ENCODE results near the gene USHBP1. TPM values are rescaled to one million over a fixed set of nuclear protein-coding genes. Genes with fewer than 3 reads are reported as not detected.

Gene USHBP1
- total RNA-seq, 6 donors from 2014 or later: 9.1 to 21.4 (median 10.7) TPM

Other genes starting within 250 kb of the USHBP1 start
- gene CPAMD8, start 237.9 kb downstream of the USHBP1 start, total RNA-seq: 100 to 1,000 TPM in 1 of 6 donors, 10 to 100 TPM in 5; 35.8 to 262 (median 61.1) TPM
- 10 to 100 TPM in 2 of 6 donors, 1 to 10 TPM in 4; 4.9 to 21.0 (median 8.7) TPM for gene HAUS8, start 189.3 kb downstream of the USHBP1 start, total RNA-seq
- 100 to 1,000 TPM in 4 of 6 donors, 10 to 100 TPM in 2; 72.3 to 408 (median 146) TPM for gene MYO9B, start 189.0 kb downstream of the USHBP1 start, total RNA-seq
- 10 to 100 TPM; 21.6 to 49.3 (median 23.9) TPM for gene USE1, start 49.4 kb downstream of the USHBP1 start, total RNA-seq
- 10 to 100 TPM; 12.3 to 37.7 (median 25.8) TPM for gene OCEL1, start 38.5 kb downstream of the USHBP1 start, total RNA-seq
- gene NR2F6, start 18.8 kb downstream of the USHBP1 start, total RNA-seq: 10 to 100 TPM; 55.5 to 86.8 (median 63.1) TPM
- 10 to 100 TPM; 45.1 to 95.3 (median 82.3) TPM for gene BABAM1, start 2.7 kb upstream of the USHBP1 start, total RNA-seq
- gene ANKLE1, start 17.2 kb upstream of the USHBP1 start, total RNA-seq: 10 to 100 TPM in 1 of 6 donors, 1 to 10 TPM in 3, under 1 TPM in 2; 0.57 to 13.6 (median 1.4) TPM
- gene ABHD8, start 38.7 kb upstream of the USHBP1 start, total RNA-seq: 10 to 100 TPM; 19.7 to 23.4 (median 21.2) TPM
- 100 to 1,000 TPM in 5 of 6 donors, 10 to 100 TPM in 1; 98.3 to 176 (median 122) TPM for gene MRPL34, start 41.1 kb upstream of the USHBP1 start, total RNA-seq
- 10 to 100 TPM; 11.5 to 42.8 (median 28.4) TPM for gene DDA1, start 44.8 kb upstream of the USHBP1 start, total RNA-seq
- 10 to 100 TPM in 4 of 6 donors, 1 to 10 TPM in 2; 9.0 to 45.1 (median 16.4) TPM for gene ANO8, start 70.1 kb upstream of the USHBP1 start, total RNA-seq
- gene GTPBP3, start 72.8 kb upstream of the USHBP1 start, total RNA-seq: 10 to 100 TPM; 14.9 to 95.3 (median 26.4) TPM
- gene PLVAP, start 112.6 kb upstream of the USHBP1 start, total RNA-seq: 100 to 1,000 TPM in 1 of 6 donors, 10 to 100 TPM in 1, 1 to 10 TPM in 4; 1.0 to 103 (median 6.9) TPM
- 1 to 10 TPM in 2 of 6 donors, under 1 TPM in 1, not detected in 3; 0.83 to 2.2 (median 2.1) TPM for gene CCDC194, start 129.5 kb upstream of the USHBP1 start, total RNA-seq
- gene BST2, start 140.9 kb upstream of the USHBP1 start, total RNA-seq: 100 to 1,000 TPM in 1 of 6 donors, 10 to 100 TPM in 5; 30.4 to 197 (median 74.1) TPM
- 10 to 100 TPM; 25.1 to 55.2 (median 49.1) TPM for gene MVB12A, start 155.3 kb upstream of the USHBP1 start, total RNA-seq
- under 1 TPM in 1 of 6 donors, not detected in 5; 0.14 TPM for gene TMEM221, start 183.9 kb upstream of the USHBP1 start, total RNA-seq
- not detected for gene NXNL1, start 196.2 kb upstream of the USHBP1 start, total RNA-seq
- 10 to 100 TPM; 21.0 to 88.0 (median 30.8) TPM for gene SLC27A1, start 205.8 kb upstream of the USHBP1 start, total RNA-seq
- gene PGLS, start 246.9 kb upstream of the USHBP1 start, total RNA-seq: 100 to 1,000 TPM in 3 of 6 donors, 10 to 100 TPM in 3; 50.6 to 117 (median 99.7) TPM

Data from upper lobe of left lung (tissue), 6 donors.